Motor neuron (in vitro differentiated cells): ENCODE data around the gene ZNF423. TPM values are rescaled to one million over a fixed set of nuclear protein-coding genes. Genes with fewer than 3 reads are reported as not detected.

Experiments used
- ATAC-seq, 8 experiments: fragments of 200-7000 bp; cut with Tn5 transposase; replicated peaks in 6 of 8; 2 replicates each; pipeline ENCODE4 v1.8.0; 2021; ENCODE audit warnings: mild to moderate bottlenecking in 8 of 8, moderate library complexity in 8 of 8
- H3K27ac ChIP-seq, 2 donors: fragments of 250-450 bp; sonication (Bioruptor Pico); 2 replicates each; pipeline ENCODE4 v1.9.0; 2021; ENCODE audit warnings: antibody characterized with exemption in 2 of 2, mild to moderate bottlenecking in 2 of 2, moderate library complexity in 1 of 2
- H3K4me1 ChIP-seq, 2 donors: fragments of 250-450 bp; sonication (Bioruptor Pico); replicated peaks in 1 of 2; 2 replicates each; pipeline ENCODE4 v1.6.1; 2021; ENCODE audit warnings: antibody characterized with exemption in 2 of 2, mild to moderate bottlenecking in 2 of 2, moderate library complexity in 1 of 2
- H3K4me3 ChIP-seq, 5 donors: fragments of 250-450 bp; sonication (Bioruptor Pico); 2 replicates each; pipeline ENCODE4 v1.9.0; 2021; ENCODE audit warnings: antibody characterized with exemption in 5 of 5, mild to moderate bottlenecking in 5 of 5, moderate library complexity in 4 of 5
- WGBS, 10 experiments: fragments of 450-650 bp; shearing (Covaris generic); methylation state at CpG; one replicate each; pipeline ENCODE4 v1.0.0; 2022; 5-methylcytosine and 5-hydroxymethylcytosine counted together
- in situ Hi-C, 9 experiments: fragments of 400-800 bp; cut with MboI; loops; one replicate each; pipeline ENCODE4 v1.15.0; 2021; ENCODE audit warnings: low sequenced_read_pairs in 9 of 9, low pct_unique_long_range_greater_than_20kb in 2 of 9; ENCODE audit not compliant: unreplicated experiment in 9 of 9
- total RNA-seq, 8 experiments: library from RNA; unstranded; fragments of 300-600 nt; gene quantifications; 2 replicates each; pipeline versions ENCODE4 v1.2.3 to v1.2.4, GENCODE V29; 2022

Gene ZNF423
- total RNA-seq, 8 experiments from 2014 or later = 1.1 to 31.2 (median 19.0) TPM

DNA sequence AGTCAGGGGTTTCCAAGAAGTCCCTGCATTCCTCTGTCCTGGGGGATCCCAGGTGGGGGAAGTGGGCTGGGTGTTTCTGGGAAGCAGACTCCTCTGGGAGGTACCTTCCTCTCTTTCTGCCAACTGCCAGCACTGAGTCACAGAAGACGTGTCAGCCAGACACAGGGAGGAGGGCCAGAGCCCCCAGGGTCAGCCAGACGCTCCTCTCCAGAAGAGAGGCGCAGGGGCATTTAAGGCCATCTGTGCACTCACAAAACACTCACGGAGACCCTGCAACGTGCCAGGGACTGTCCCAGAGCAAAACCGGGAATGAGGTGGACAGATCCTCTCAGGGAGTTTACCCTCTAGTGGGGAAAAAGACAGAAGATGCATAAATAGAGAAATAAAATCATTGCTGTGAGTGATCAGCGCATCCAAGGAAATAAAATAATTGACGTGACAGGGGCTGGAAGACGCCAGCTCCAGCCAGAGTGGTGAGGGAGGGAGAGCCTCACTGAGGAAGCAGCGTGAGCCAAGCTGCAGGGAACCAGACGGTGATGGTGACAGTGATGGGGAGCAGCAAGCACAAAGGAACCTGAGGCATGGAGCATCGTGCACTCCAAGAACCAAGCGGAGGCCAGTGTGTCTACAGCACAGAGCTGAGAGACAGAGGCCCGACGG is 105.4 kb downstream of the ZNF423 start:
- in situ Hi-C loops = no loop called here
- no peak overlapping the region for H3K4me3 ChIP-seq
- peak; percentile 19 to 70 (median 63) for ATAC-seq
- H3K27ac ChIP-seq = peak overlapping the region; percentile 49 to 73
- WGBS, 10 experiments = 24 to 70% (median 55%) methylated on average over 2 to 9 of the region's 15 CpGs; no CpG with 5 or more reads in 4 of the 10 experiments
- peaks cover 55 to 66% of the 10 kb centered on the region in 2 donors for H3K4me1 ChIP-seq

DNA sequence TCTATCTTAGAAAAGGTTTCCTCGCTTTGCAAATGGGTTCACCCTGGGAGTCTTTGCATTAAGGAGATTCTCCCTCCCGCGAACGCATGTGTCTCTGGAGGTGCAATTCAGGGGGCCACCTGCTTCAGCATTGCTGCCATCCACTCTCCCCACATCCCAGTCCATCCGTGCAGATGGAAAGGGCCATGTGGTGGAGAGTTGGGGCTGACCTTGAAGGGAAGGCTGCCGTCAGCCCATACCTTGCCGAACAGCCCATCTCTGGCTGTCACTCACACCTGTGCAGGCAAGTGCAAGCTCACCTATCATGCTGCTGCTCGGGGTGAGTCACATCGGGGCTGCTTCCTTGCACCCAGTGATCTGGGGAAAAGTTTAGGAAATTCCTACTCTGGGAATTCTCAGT is 106.1 kb downstream of the ZNF423 start:
- Histone ChIP-seq H3K4me3 (no peak overlapping the region), H3K27ac (no peak overlapping the region), H3K4me1 (peaks cover 55 to 66% of the 10 kb centered on the region in 2 donors)
- 33 to 100% methylated on average over 1 to 3 of the region's 9 CpGs; no CpG with 5 or more reads in 8 of the 10 experiments for WGBS, 10 experiments
- in situ Hi-C loops = no loop called here
- ATAC-seq = no peak

DNA sequence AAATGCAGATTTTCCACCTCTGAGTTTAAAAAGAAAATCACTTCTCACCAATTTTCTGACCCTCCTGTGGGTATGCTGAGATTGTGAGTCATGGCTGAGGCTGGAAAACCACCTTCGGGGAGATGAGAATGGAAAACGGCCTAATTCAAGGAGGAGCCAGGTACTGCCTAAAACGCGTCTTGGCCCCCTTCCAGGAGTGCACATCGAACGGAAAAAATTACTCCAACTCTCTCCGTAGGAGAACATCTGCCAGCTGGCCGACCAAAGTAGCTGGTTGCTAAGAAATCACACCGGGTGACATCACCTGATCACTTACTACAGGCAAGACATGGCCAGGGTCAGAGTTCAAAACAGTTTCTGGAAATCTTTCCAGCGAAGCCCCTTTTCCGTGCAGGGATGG is 107.6 kb downstream of the ZNF423 start:
- no peak overlapping the region for H3K4me3 ChIP-seq
- H3K27ac ChIP-seq = peak overlapping the region in 1 of 2 donors; percentile 5
- WGBS, 10 experiments = 0 to 73% (median 55%) methylated on average over 1 to 9 of the region's 11 CpGs; no CpG with 5 or more reads in 3 of the 10 experiments
- in situ Hi-C loops = no loop called here
- H3K4me1 ChIP-seq = peaks cover 65 to 71% of the 10 kb centered on the region in 2 donors
- ATAC-seq = peak in 3 of 8 experiments; percentile 14 to 53 (median 30)

DNA sequence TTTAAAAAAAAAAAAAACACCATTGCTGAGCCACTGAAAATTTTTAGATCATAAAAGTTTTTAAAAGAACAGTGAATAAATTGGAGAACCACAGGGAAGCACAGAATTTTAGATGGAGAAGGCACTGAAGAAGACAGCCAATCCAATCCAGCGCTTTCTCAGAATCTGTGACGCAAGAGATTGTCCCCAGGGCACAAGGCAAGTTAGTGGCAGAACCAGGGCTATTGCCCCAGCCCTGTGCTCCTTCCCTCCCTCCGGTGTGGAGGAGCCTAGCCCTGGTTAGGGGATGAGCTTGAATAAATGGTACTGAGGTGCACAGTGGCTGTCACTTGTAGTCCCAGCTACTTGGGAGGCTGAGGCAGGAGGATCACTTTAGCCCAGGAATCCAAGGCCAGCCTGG is 108.3 kb downstream of the ZNF423 start:
- peaks cover 72 to 77% of the 10 kb centered on the region in 2 donors for H3K4me1 ChIP-seq
- 67 to 100% (median 93%) methylated on average over 1 to 3 of the region's 3 CpGs; no CpG with 5 or more reads in 1 of the 10 experiments for WGBS, 10 experiments
- no peak overlapping the region for H3K27ac ChIP-seq
- no peak overlapping the region for H3K4me3 ChIP-seq
- ATAC-seq = no peak
- in situ Hi-C loops = no loop called here

DNA sequence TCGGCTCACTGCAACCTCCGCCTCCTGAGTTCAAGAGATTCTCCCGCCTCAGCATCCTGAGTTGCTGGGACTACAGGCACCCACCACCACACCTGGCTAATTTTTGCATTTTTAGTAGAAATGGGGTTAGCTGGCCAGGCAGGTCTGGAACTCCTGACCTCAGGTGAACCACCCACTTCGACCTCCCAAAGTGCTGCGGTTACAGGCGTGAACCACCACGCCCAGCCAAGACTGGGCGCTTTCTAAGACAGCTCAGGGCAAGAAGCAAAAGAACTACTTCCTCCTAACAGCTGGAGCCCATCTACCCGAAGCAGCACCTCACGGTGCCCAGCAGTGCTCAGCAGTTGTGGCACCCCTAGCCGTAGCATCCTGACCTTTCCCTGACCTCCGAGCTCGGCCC is 109.4 kb downstream of the ZNF423 start:
- H3K27ac ChIP-seq = no peak overlapping the region
- WGBS, 10 experiments = 80 to 100% (median 89%) methylated on average over 1 to 9 of the region's 13 CpGs; no CpG with 5 or more reads in 5 of the 10 experiments
- peaks cover 82 to 88% of the 10 kb centered on the region in 2 donors for H3K4me1 ChIP-seq
- in situ Hi-C loops = no loop called here
- H3K4me3 ChIP-seq = no peak overlapping the region
- ATAC-seq = no peak

DNA sequence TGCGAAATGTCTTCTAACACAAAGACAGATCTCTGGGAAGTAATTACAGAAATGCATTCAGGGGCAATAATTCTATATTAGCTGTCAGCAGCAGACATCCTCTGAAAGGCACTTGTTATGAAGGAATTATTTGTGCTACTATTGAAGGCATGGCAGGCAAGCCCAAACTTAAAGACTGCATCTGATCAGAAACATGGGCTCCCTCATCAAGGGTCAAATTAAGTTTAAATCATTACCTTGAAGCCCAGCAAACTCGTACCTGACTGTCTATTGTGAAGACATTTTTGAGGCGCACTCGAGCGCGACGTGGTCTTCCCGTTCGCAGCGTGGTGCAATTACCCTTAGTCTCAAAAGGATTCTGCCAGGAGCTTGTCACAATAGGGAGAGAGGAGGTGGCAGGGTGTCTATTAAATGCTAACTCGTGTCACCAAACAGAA is 110.6 kb downstream of the ZNF423 start:
- ATAC-seq = peak in 5 of 8 experiments; percentile 26 to 56 (median 42)
- Histone ChIP-seq H3K4me3 (no peak overlapping the region), H3K4me1 (peaks cover 75 to 85% of the 10 kb centered on the region in 2 donors), H3K27ac (peak overlapping the region; percentile 15 to 35)
- in situ Hi-C loops = no loop called here
- WGBS, 10 experiments = 24 to 94% (median 78%) methylated on average over 1 to 11 of the region's 11 CpGs; no CpG with 5 or more reads in 1 of the 10 experiments

DNA sequence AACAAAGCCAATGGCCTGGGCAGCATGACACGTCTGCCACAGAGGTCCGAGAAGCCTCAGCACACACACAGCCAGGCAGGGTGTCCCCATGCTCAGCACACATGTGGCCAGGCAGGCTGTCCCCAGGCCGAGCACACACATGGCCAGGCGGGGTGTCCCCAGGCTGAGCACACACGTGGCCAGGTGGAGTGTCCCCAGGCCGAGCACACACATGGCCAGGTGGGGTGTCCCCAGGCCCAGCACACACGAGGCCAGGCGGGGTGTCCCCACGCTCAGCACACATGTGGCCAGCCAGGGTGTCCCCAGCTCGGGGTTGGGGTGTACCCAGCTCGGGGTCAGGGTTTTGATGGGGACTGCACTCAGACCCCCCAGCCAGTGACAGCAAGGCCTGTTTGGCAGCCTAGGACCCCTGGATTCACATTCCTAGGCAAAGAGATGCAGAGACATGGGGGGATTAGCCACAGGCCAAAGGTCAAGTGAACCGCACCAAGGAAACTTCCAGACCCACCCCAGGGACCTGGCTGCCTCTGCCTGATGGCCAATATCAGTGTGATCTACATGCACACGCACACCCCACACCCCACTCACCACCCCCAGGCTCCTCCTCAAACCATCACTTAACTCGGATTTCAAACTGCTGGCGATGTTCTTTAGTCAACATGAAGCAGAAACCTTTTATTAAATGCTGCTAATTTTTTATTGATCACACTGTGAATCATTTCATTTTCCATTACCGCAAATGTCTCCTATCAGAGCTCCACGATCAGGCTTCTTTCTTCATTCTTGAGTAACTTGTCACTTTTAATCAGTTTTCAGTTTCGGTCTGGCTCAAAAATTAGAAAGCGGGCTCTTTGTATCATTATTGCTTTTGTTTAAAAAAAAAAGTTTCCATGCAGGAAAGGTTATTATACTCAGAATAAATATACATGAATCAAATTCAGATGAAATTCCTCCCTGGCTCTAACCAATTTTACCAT is 111.4 kb downstream of the ZNF423 start:
- in situ Hi-C loops = no loop called here
- WGBS, 10 experiments = 59 to 91% (median 73%) methylated on average over 4 to 6 of the region's 19 CpGs
- peaks cover 68 to 83% of the 10 kb centered on the region in 2 donors for H3K4me1 ChIP-seq
- no peak overlapping the region for H3K4me3 ChIP-seq
- H3K27ac ChIP-seq = peak overlapping the region; percentile 60 to 75
- ATAC-seq = peak in 4 of 8 experiments; percentile 6 to 18 (median 10)

DNA sequence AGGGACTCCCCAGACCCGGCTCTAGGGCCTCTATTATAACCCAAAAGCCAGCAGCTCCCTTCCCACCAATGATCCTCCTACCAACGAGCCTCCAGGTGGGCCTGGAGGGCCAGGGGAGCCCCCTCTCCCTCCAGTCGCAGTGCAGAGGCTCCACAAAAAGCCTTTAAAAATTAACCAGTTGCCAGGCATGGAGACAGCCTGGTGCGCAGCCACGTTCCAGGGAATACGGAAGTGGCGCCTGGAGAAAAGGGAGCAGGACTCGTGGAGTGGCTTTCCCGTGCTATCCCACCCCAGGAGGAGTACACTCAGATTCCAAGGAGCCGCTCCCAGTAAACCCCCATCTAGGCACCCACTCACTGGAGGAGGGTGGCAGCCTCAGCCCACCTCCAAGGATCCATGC is 112.3 kb downstream of the ZNF423 start:
- WGBS, 10 experiments = 41 to 82% (median 79%) methylated on average over 4 to 6 of the region's 10 CpGs; no CpG with 5 or more reads in 6 of the 10 experiments
- ATAC-seq = no peak
- Histone ChIP-seq H3K4me3 (no peak overlapping the region), H3K4me1 (peaks cover 66 to 81% of the 10 kb centered on the region in 2 donors), H3K27ac (peak overlapping the region; percentile 60 to 75)
- in situ Hi-C loops = no loop called here

DNA sequence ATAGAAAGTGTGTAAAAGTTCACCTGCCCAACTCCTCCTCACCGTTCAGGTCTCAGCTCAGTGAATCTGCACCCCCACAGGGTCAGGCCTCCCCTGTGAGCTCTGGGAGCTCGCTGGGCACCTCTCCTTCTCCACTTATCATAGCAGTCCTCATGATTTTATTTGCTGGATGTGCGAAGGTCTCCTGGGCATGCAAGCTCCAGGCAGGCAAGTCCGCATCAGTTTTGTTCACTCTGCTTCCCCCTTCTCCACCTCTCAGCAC is 112.8 kb downstream of the ZNF423 start:
- Histone ChIP-seq H3K27ac (peak overlapping the region in 1 of 2 donors; percentile 75), H3K4me3 (no peak overlapping the region), H3K4me1 (peaks cover 60 to 76% of the 10 kb centered on the region in 2 donors)
- no peak for ATAC-seq
- 50 to 100% methylated on average over 1 of the region's 4 CpGs; no CpG with 5 or more reads in 8 of the 10 experiments for WGBS, 10 experiments
- in situ Hi-C loops = no loop called here

DNA sequence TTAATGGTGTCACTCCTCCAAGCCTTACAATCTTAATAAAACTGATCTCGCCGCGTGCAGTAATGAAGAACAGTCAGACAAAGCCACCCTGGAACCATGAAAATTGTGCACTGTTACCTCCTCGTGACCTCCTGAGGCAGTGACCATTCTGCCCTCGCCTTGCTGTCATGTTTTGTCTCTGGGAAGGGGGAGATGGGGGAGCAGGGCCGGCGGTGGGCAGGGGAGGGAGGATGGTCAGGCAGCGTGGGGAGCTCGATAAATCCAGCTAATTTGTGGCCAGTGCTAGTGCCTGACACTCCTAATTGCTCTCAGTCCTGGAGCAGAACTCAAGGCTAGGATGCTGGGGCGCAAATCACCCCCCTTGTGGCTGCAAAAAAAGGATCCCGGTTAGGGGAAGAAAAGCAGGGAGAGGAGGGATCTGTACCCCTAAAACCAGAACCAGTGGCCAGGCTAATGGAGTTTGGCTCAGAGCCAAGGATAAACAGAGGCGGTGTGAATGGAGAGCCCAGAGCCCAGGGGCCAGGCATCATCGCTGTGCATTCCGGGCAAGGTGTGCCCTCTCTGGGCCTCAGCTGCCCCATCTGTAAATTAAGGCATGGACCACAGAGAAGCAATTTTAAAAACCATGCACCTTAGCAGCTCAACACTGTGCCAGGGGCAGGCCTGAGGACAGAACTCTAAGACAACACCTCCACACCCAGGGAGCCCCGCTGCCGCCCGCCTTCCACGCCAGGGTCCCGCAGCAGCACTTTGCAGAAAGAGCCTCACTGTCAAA is 113.3 kb downstream of the ZNF423 start:
- 17 to 100% (median 59%) methylated on average over 1 to 10 of the region's 19 CpGs; no CpG with 5 or more reads in 2 of the 10 experiments for WGBS, 10 experiments
- no peak overlapping the region for H3K4me3 ChIP-seq
- peak in 5 of 8 experiments; percentile 78 to 89 (median 82) for ATAC-seq
- H3K27ac ChIP-seq = peak overlapping the region; percentile 60 to 69
- in situ Hi-C loops = no loop called here
- H3K4me1 ChIP-seq = peaks cover 58 to 71% of the 10 kb centered on the region in 2 donors

DNA sequence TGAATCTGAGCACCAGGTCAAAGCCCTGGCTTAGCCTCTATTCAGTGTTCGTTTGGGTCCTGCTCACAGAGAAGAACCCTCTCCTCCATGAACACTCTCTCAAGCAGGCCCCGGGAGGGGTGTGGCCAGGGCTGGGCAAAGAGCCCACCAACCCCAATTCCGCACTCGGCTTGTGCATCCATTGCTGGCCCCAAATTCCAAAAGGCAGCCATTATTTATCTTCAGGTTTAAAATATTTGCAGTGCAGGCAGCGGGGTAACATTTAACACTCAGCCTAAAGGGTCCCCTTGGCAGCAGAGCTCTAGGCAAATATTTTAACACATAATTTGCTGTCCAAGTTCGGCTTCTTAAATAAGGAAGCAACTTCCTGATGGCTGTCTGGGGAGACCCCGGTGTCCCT is 115.7 kb downstream of the ZNF423 start:
- in situ Hi-C loops = no loop called here
- peak in 1 of 8 experiments; percentile 19 for ATAC-seq
- Histone ChIP-seq H3K4me1 (peaks cover 41 to 54% of the 10 kb centered on the region in 2 donors), H3K4me3 (no peak overlapping the region), H3K27ac (no peak overlapping the region)
- WGBS, 10 experiments = 27 to 100% (median 84%) methylated on average over 1 to 3 of the region's 7 CpGs; no CpG with 5 or more reads in 4 of the 10 experiments

DNA sequence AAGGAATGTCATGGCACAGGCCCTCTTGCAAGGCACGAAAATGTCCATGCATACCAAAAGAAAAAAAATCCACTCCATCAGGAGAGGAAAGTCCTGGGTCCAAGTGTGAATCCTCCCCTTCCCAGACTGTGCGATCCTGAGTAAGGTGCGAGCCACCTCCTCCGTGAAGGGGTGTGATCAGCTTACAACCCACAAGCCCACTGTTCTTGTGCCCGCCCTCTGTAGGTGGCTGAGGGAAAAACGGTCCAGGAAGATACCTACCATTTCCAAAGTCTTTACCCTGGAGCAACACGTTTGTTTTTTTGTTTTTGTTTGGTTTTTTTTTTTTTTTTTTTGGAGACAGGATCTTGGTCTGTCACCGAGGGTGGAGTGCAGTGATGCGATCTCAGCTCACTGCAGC is 116.5 kb downstream of the ZNF423 start:
- in situ Hi-C loops = no loop called here
- Histone ChIP-seq H3K27ac (no peak overlapping the region), H3K4me3 (no peak overlapping the region), H3K4me1 (peaks cover 33 to 45% of the 10 kb centered on the region in 2 donors)
- 13 to 90% (median 20%) methylated on average over 1 to 5 of the region's 9 CpGs; no CpG with 5 or more reads in 5 of the 10 experiments for WGBS, 10 experiments
- ATAC-seq = peak in 1 of 8 experiments; percentile 22
